B cell (primary cell): ENCODE measurements around the gene STAC3.

ENCODE experiments used
- CTCF ChIP-seq: fragments of 200-600 bp; IDR thresholded peaks from one replicate; pipeline ENCODE4 v1.8.0; 2022; ENCODE audit warnings: antibody characterized with exemption, mild to moderate bottlenecking
- EZH2 ChIP-seq: IDR thresholded peaks from 2 replicates; pipeline ENCODE4 v1.6.1; 2012; ENCODE audit warnings: borderline replicate concordance, low read depth, mild to moderate bottlenecking, moderate library complexity, low read length; ENCODE audit not compliant: insufficient read depth, poor library complexity, severe bottlenecking

GRCh38 chr12:57196956-57197355 lies 54.0 kb downstream of the STAC3 start:
- no peak for TF ChIP-seq CTCF
- TF ChIP-seq EZH2, result no peak
